ENCODE measurements around the gene DCAF6.

DCAF6 gene

DNA sequence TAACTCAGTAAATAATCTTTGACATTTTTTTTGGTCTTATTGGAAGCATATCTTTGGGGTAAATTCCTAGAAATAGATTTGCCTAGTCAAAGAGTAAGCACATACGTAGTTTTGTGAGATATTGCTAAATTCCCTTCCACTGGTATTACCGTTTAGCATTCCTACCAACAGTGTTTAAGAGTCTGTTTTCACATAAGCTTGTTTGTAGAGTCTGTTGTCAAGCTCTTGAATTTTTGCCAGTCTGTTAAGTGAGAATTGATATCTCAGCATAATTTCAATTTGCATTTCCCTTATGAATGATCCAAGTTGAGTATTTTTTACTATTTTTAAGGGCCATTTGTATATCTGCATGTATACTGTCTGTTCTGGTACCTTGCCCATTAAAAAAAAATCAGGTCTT, 37.3 kb downstream of the DCAF6 start:
- DNase-seq = no peak

DNA sequence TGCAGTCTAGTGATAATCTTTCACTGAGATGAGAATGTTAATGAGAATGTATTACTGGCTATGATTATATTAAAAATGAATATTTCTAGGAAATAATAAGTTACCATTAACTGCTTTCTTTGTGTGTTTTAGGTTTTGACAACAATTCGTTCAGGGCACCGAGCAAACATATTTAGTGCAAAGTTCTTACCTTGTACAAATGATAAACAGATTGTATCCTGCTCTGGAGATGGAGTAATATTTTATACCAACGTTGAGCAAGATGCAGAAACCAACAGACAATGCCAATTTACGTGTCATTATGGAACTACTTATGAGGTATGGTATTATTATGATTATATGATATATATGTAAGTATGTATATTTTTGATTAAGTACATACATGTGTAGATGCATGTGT, 38.2 kb downstream of the DCAF6 start:
- no peak for DNase-seq

DNA sequence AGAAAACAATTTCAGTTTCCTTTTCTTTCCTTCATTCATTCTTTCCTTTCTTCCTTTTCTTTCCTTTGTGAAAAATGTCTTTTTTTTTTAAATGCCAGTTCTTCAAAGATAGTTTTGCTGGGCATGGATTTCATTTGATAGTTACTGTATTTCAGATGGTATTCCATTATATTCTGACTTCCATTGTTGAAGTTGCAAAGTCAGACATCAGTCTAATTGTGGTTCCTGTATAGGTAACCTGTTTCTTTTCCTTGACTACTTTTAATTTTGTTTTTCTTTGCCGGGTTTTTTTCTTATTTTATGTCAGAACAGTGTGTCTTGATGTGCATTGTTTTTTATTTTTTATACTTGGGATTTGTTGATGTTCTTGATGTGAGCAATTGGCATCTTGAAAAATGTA, 40.8 kb downstream of the DCAF6 start:
- DNase-seq = no peak

DNA sequence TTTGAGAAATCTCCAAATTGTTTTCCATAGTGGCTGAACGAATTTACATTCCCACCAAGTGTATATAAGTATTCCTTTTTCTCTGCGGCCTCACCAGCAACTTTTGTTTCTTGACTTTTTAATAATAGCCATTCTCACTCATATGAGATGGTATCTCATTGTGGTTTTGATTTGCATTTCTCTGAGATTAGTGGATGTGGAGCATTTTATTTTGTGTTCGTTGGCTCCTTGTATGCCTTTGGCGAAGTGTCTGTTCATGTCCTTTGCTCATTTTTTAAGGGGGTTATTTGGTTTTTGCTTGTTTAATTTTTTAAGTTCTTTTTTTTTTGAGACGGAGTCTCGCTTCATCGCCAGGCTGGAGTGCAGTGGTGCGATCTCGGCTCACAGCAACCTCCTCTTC, 45.5 kb downstream of the DCAF6 start:
- no peak for DNase-seq

DNA sequence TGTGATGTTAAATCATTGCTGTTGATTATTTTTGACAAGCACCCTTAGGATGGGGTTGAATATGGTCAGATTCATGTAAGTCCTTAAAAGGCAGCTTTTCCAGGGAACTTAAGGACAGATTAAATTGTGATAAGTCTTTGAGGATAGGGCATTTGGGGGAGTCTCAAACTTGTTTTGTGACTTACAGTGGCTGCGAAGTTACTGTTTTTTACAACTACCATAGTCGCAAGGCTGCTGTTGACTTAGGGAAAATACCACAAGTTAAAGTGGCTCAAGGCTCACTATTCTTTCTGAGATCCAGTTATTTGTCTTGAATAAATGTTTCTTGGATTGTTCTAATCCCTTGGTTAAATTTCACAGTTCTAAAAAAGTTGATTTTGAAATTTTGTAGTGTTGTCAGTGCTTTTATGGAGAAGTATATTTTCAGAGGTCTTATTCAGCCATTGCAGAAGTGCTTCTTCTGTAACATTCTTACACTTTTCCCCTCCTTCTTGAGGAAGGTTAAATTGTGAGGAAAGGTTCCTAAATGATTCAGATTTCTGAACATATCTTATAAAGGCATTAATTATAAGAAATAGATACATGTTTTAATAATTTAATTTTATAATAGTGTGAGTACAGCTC, 47.4 kb downstream of the DCAF6 start:
- no peak for DNase-seq

DNA sequence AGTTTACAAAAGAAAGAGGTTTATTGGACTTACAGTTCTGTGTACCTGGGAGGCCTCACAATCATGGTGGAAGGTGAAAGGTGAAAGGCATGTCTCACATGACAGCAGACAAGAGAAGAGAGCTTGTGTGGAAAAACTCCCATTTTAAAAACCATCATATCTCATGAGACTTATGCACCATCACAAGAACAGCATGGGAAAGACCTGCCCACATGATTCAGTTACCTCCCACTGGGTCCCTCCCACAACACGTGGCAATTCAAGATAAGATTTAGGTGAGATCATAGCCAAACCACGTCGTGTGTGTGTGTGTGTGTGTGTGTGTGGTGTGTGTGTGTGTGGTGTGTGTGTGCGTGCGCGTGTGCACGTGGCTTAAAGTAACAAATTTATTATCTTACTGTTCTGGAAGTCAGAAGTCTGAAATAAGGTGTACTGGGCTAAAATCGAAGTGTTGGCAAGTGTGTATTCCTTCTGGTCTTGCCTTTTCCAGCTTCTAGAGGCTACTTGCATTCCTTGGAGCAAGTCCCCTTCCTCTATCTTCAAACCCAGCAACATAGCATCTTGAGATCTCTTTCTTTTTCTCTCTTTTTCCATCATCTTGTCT, 48.5 kb downstream of the DCAF6 start:
- DNase-seq = no peak

DNA sequence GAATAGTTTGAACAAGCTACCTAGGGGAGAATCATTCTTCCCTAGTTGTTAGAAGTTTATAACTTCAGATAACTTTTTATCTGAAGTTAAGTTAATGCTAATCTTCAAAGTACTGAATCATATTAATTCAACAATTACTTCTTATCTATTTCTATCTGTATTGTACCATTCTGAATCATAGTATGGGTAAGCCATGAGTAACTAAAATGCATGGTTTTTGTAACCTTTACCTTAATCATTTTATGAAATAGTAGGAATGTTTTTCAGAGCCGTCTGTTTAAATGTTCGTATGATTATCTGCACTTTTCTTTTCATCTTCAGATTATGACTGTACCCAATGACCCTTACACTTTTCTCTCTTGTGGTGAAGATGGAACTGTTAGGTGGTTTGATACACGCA, 50.7 kb downstream of the DCAF6 start:
- DNase-seq = no peak

DNA sequence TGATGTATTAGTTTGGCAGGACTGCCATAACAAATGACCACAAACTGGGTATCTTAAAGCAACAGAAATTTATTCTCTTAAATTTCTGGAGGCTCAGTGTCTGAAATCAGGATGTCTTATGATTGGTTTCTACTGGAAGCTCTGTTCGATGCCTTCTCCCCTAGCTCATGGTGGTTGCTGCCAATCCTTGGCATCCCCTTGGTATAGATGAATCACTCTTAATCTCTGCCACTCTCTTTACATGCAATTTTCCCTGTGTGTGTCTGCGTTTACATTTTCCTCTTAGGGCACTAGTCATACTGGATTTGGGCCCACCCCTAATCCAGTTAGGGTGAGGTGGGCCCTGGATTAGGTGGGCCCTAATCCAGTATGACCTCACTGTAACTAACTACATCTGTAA, 55.1 kb downstream of the DCAF6 start:
- no peak for DNase-seq

DNA sequence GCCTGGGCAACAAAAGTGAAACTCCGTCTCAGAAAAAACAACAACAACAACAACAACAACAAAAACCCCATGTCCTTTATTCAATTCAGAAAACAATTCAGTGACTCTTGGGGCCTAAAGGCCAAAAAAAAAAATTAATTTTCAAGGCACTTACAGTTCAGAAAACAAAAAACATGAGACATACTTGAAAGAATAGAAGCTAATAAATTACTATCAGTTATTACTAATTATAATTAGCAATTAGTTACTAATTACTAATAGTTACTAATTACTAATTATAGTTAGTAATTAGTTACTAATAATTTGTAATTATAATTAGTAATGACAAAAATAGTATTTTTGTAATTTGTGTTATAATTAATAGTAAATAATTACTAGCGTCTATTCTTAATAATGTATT, 57.2 kb downstream of the DCAF6 start:
- DNase-seq = no peak

DNA sequence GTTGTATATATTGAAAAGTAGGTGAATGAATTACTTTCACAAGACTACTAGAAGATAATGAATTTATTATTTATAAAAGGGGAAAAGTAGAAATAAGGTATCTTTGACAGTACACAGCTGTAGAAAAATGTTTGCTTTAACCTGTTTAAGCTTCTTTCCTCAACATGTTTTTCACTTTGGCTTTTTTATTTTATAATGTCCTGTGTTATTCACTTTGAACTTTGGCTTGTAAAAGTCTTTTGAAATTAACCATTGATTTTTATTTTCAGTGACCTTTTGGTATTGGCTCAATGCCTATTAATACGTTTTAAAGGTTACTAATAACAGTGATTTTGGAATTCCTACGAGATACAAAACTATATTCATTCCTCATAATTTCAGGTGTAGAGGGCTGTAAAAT, 58.1 kb downstream of the DCAF6 start:
- no peak for DNase-seq

DNA sequence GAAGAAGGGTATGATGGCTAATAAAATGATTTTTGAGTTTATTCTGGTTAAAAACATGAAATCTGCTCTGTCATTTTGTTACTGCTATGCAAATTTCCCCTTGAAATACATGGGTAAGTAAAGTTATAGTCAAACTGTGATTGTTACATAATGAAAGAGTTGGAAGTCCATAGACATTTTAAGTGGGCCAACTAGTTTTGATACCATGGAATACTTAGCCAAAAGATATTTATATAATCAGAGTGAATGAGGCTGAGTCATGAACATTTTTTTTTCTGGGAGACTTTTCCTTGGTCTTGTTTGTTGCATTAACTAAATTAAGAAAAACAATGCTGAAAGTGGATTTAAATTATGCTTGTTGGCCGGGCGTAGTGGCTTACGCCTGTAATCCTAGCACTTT, 58.6 kb downstream of the DCAF6 start:
- DNase-seq = no peak

DNA sequence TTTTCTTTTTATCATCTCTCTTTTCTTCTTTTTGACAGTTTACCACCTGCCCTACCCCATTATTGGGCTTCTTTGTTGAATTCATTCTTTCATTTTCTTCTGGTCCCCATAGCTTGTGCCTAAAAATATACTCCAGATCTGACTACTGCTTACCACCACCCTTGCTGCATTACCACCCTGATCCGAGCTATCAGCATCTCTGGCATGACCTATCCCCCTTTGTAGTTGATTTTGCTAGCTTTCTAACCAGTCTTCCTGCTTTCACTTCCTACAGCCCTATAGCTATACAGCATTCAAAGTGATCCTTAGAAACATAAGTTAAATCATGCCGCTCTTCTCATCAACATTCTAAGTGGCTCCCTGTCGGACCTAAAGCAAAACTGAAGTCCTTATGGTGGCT, 59.8 kb downstream of the DCAF6 start:
- no peak for DNase-seq

DNA sequence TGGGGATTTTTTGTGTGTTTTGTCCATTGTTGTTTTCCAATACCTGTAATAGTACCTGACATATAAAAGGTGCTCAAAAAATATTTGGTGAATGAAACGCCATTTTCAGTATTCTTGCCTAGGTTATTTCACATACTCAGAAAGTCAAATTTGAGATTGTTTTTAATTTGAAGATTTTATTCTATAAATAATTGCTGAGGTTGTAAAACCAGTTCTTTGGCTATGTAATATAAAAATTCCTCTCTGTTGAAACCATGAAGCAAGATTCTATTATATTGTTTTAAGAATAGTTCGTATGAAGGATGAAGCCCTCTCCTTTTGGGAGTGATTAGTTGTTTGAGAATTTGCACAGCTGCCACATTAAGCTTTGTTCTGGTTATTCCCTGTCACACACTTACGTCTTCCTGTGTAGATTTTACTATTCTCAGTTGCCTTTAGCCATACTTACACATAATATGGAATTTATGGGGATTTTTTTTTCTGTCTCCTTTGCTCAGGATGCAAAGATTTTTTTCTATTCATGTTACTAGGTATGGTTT, 60.6 kb downstream of the DCAF6 start:
- DNase-seq = no peak

DNA sequence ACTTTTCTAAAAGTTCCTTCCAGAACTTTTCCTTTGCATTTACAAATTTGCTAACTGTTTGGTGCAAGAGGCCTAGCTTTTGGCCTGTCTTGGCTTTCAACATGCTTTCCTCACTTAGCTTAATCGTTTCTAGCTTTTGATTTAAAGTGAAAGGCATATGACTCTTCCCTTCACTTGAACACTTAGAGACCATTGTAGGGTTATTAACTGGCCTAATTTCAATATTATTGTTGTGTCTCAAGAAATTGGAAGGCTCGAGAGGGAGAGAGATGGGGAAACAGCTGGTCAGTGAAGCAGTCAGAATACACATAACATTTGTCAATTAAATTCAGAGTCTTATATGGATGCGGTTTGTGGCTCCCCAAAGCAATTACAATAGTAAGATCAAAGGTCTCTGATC, 63.4 kb downstream of the DCAF6 start:
- no peak for DNase-seq

DNA sequence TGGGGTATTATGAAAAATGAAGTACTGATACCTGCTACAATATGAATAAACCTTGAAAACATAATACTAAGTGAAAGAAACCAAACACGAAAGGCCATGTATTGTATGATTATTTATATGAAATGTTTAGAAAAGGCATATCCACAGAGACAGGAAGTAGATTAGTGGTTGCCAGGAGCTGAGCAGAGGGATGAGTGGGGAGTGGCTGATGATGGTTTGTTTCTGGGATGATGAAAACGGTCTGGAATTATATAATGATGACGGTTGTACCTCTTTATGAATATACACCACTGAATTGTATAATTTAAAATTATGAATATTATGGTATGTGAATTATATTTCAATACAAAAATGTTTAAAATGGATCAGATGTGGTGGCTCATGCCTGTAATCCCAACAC, 64.2 kb downstream of the DCAF6 start:
- DNase-seq = no peak

DNA sequence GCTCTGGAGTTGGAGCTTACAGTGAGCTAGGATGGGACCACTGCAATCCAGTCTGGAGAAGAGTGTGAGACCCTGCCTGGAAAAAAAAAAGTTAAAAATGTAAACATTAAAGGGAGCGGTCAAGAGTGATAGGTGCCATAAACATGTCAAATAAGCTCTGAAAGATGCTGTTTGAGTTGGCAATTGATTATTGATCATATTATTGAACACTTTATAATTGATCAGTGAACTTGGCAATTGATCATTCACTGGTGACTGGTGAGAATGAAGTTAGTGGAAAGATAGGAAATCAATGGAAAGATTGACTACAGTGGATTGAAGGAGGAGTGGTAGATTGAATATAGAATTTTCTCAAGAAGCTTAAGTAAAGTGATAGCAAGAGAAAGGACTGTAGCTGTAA, 64.7 kb downstream of the DCAF6 start:
- DNase-seq = no peak

DNA sequence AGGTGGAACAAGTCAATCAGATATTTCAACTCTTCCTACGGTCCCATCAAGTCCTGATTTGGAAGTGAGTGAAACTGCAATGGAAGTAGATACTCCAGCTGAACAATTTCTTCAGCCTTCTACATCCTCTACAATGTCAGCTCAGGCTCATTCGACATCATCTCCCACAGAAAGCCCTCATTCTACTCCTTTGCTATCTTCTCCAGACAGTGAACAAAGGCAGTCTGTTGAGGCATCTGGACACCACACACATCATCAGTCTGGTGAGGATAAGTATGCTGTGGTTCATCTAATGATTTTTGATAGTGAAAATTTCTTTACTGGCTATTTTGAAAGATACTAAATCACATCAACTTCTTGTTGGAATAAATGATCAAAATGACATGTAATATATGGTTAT, 68.0 kb downstream of the DCAF6 start:
- no peak for DNase-seq

DNA sequence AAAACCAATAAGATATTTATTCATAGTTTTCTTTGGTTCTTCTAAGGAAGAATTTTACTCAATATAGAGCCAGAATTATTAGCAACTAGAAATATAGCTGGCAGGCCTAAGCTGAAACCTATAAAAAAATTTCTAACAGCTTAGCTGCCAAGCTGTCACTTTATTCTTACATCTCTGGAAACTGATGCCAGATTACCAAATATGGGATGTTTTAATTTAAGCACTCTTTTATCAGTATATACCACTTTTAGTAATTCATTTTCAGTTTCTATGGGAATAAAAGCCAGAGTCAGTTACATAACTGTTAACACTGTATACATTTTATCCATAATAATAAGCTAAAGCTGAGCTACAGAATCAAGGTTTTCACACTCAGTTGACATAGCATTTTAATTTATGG, 69.0 kb downstream of the DCAF6 start:
- no peak for DNase-seq

DNA sequence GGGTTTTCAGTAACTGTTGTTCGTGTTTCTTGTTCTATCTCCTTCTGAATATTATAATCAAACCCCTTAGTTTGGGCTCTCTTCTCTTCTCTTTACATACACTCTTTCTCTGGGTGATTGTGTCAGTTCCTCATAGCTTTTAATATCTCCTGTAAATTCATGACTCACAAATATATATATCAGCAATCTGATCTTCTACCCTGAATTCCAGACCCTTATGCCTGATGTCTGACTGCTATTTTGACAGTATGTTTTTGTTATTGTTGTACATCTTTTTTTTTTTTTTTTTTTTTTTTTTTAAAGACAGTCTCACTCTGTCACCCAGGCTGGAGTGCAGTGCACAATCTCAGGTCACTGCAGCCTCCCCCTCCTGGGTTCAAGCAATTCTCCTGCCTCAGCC, 71.2 kb downstream of the DCAF6 start:
- DNase-seq = no peak

DNA sequence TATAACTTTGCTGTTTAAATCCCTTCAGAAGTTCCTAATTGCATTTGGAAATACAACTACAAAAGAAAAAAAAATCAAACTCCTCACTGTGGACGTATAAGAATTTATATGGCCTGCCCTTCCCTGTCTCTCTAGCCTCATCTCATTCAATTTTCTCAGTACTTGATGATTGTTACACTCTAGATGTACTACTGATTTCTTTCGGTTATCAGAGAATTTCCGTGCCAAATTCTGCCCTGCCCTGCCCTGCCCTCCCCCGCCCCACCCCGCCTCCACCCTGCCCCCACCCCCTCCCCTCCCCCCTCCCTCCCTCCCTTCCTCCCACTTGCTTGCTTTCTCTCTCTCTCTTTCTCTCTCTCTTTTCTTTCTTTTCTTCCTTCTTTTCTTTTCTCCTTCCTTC, 72.1 kb downstream of the DCAF6 start:
- no peak for DNase-seq

DNA sequence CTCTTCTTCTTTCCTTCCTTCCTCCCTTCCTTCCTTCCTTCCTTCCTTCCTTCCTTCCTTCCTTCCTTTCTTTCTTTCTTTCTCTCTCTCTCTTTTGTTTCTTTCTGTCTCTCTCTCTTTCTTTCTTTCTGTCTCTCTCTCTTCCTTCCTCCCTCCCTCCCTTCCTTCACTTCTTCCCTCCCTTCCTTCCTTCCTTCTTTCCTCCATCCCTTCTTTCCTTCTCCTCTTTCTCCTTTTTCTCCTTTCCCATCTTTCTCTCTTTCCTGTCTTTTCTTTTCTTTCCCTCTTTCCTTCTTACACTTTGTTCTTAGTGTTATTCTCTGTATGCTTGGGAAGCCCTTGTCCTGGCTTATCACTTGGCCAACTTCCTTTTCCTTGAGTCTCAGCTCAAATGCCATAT, 72.8 kb downstream of the DCAF6 start:
- DNase-seq = no peak

DNA sequence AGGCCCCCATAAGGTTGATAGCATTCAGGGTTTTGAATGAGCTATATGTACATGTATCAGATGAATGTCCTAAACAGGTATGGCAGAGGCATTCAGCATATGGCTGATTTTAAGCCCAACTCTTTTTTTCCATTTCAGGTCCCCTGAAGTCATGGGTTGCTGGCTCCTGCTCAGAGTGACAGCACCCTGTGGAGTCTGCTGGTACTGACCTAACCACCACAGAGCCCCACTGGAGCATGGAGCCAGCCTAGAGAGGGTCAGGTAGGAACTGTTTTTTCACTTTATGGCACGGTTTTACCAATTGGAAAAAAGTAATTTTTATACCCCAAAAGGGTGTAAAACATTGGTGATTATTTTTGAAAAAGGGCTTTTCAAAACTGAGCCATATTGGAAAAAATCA, 82.9 kb downstream of the DCAF6 start:
- no peak for DNase-seq

DNA sequence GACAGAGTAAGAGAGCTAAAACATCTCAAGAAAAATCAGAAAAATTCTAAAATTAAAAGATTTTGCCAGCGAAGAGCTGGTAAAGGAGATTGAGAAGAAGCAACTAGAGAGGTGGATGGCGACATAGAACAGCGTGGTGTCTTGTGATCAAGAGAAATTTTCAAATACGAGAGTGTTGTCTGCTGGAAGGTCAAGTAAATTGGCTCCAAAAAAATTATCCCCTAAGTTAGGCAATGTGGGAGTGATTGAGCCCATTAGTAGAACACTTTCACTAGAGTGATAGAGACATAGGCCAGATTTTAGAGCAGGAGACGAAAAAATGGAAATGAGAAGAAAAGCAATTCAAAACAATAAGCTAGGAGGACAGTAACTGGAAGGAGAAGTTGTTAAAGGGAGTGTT, 94.7 kb downstream of the DCAF6 start:
- no peak for DNase-seq

DNA sequence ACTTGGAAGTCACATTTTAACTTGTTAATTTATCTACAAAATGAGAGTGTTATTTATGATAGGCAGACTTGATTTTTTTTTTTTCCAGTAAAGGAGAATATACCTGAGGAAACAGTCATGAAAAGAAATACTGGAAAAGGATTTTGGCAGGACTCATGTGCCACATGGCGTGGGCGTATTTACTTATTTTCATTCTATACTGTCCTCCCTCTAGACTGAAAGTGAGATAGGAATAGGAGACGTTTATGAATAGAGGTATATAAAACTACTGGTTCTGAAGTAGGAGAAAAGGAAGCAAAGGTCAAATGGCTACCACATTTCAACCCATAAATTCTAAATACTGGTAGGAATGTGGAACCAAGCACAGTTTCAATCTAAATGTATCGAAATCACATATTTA, 95.1 kb downstream of the DCAF6 start:
- DNase-seq = no peak

DNA sequence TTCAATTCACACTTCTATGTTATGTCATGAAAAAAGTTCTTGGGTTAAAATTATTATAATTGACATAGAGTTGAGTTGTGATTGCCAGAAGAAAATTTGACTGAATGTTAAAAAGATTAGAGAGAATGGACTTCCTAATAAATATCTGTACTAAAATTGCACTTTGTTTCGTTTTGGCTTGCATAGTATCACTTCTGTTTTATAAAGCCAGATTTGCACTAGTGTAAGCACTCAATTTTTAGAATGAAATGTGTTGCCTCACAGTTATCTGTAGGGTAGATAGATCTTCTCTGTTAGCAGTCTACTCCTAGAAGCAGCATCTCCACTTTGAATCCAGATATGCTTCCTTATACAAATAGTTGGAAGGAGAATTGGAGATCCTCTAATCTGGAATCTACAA, 95.5 kb downstream of the DCAF6 start:
- DNase-seq = no peak
